RWPE2 (cell line): Measurements from ENCODE around the gene MYZAP.
A peak's percentile ranks its signal among the peaks of the same experiment; 100 is the strongest.

Experiments used
- ATAC-seq: fragments of 200-7000 bp; cut with Tn5 transposase; 3 replicates; pipeline ENCODE4 v1.9.1; 2021; ENCODE audit warnings: low read depth
- DNase-seq: peaks from one replicate; pipeline ENCODE4 v3.0.0-alpha.2; 2020; ENCODE audit warnings: low spot score
- H3K27ac ChIP-seq: fragments of 450-650 bp; 2 replicates; pipeline ENCODE4 v1.5.1; 2017; ENCODE audit warnings: mild to moderate bottlenecking; ENCODE audit not compliant: poor library complexity, severe bottlenecking
- H3K27me3 ChIP-seq: fragments of 250-450 bp; sonication (Bioruptor Pico); 2 replicates; pipeline ENCODE4 v1.5.1; 2021; ENCODE audit warnings: mild to moderate bottlenecking, moderate library complexity; ENCODE audit not compliant: insufficient read depth, poor library complexity, severe bottlenecking
- H3K36me3 ChIP-seq: fragments of 250-450 bp; sonication (Bioruptor Pico); 2 replicates; pipeline ENCODE4 v1.5.1; 2020; ENCODE audit warnings: low read depth, mild to moderate bottlenecking, moderate library complexity
- H3K4me1 ChIP-seq: fragments of 250-450 bp; sonication (Bioruptor Pico); 2 replicates; pipeline ENCODE4 v1.5.1; 2021; ENCODE audit warnings: mild to moderate bottlenecking, moderate library complexity; ENCODE audit not compliant: insufficient read depth, poor library complexity, severe bottlenecking
- H3K4me3 ChIP-seq: fragments of 250-450 bp; sonication (Bioruptor Pico); 2 replicates; pipeline ENCODE4 v1.5.1; 2021; ENCODE audit warnings: mild to moderate bottlenecking, moderate library complexity; ENCODE audit not compliant: severe bottlenecking
- H3K9me3 ChIP-seq: fragments of 250-450 bp; sonication (Bioruptor Pico); 2 replicates; pipeline ENCODE4 v1.5.1; 2021; ENCODE audit warnings: mild to moderate bottlenecking, moderate library complexity; ENCODE audit not compliant: severe bottlenecking
- CTCF ChIP-seq: fragments of 450-650 bp; IDR thresholded peaks from one replicate; pipeline ENCODE4 v1.5.1; 2017; ENCODE audit warnings: mild to moderate bottlenecking, moderate library complexity; ENCODE audit not compliant: poor library complexity, severe bottlenecking

The MYZAP gene

GRCh38 chr15:57728436-57728835, 136.7 kb downstream of the MYZAP start:
- H3K9me3 ChIP-seq: peaks cover 4% of the 10 kb centered on the region
- no peaks in the 10 kb centered on the region for H3K27me3 ChIP-seq
- H3K27ac ChIP-seq: no peak overlapping the region
- ATAC-seq (no peak), DNase-seq (no peak)
- H3K36me3 ChIP-seq: no peaks in the 10 kb centered on the region
- H3K4me3 ChIP-seq: no peak overlapping the region
- peaks cover 20% of the 10 kb centered on the region for H3K4me1 ChIP-seq
- TF ChIP-seq CTCF: no peak

GRCh38 chr15:57730876-57731275, 139.2 kb downstream of the MYZAP start:
- H3K36me3 ChIP-seq: no peaks in the 10 kb centered on the region
- ATAC-seq (no peak), DNase-seq (no peak)
- TF ChIP-seq CTCF: no peak
- H3K27ac ChIP-seq: no peak overlapping the region
- no peak overlapping the region for H3K4me3 ChIP-seq
- H3K4me1 ChIP-seq: peaks cover 20% of the 10 kb centered on the region
- H3K27me3 ChIP-seq: no peaks in the 10 kb centered on the region
- H3K9me3 ChIP-seq: no peaks in the 10 kb centered on the region

- H3K36me3 ChIP-seq: no peaks in the 10 kb centered on the region
- no peaks in the 10 kb centered on the region for H3K9me3 ChIP-seq
- no peak overlapping the region for H3K4me3 ChIP-seq
- peaks cover 17% of the 10 kb centered on the region for H3K4me1 ChIP-seq
- no peak for DNase-seq
- TF ChIP-seq CTCF: no peak
- no peaks in the 10 kb centered on the region for H3K27me3 ChIP-seq
- H3K27ac ChIP-seq: no peak overlapping the region
- no peak for ATAC-seq
Observed at GRCh38 chr15:57731530-57732103, 139.9 kb downstream of the MYZAP start.

GRCh38 chr15:57732526-57733331, 141.0 kb downstream of the MYZAP start:
- no peaks in the 10 kb centered on the region for H3K9me3 ChIP-seq
- peak; percentile 82 for ATAC-seq
- no peak overlapping the region for H3K27ac ChIP-seq
- H3K4me1 ChIP-seq: peaks cover 6% of the 10 kb centered on the region
- peak; percentile 99 for TF ChIP-seq CTCF
- H3K27me3 ChIP-seq: no peaks in the 10 kb centered on the region
- no peak overlapping the region for H3K4me3 ChIP-seq
- no peaks in the 10 kb centered on the region for H3K36me3 ChIP-seq
- no peak for DNase-seq

- Histone ChIP-seq H3K27ac (no peak overlapping the region), H3K4me3 (no peak overlapping the region), H3K4me1 (peaks cover 6% of the 10 kb centered on the region), H3K9me3 (no peaks in the 10 kb centered on the region), H3K27me3 (no peaks in the 10 kb centered on the region), H3K36me3 (no peaks in the 10 kb centered on the region)
- no peak for TF ChIP-seq CTCF
- ATAC-seq: no peak
- no peak for DNase-seq
Observed at GRCh38 chr15:57734860-57735259, 143.2 kb downstream of the MYZAP start.
